Tibial artery (tissue), 4 donors: ENCODE measurements around the gene KREMEN2.

Experiments
- DNase-seq, 2 donors: peaks; one replicate each; pipeline ENCODE4 v3.0.0-alpha.2; 2019
- H3K27ac ChIP-seq, 2 donors: fragments of 200-600 bp; sonication (generic) in 1 of 2; 1 replicate in 1 of 2; 2 replicates in 1 of 2; pipeline ENCODE4 v1.5.1; 2018 to 2019; ENCODE audit warnings: mild to moderate bottlenecking in 1 of 2
- H3K27me3 ChIP-seq, 2 donors: fragments of 200-600 bp; sonication (generic) in 1 of 2; one replicate each; pipeline versions ENCODE4 v1.5.1 to v1.6.0; 2016 to 2019
- H3K36me3 ChIP-seq, 3 donors: fragments of 200-600 bp; sonication (generic) in 2 of 3; one replicate each; pipeline ENCODE4 v1.5.1; 2016 to 2019; ENCODE audit warnings: mild to moderate bottlenecking in 2 of 3
- H3K4me1 ChIP-seq, 4 donors: fragments of 200-600 bp; sonication (generic) in 2 of 4; 1 replicate in 3 of 4; 2 replicates in 1 of 4; pipeline ENCODE4 v1.5.1; 2016 to 2019
- H3K4me3 ChIP-seq, 2 donors: fragments of 200-600 bp; sonication (generic) in 1 of 2; 1 replicate in 1 of 2; 2 replicates in 1 of 2; pipeline ENCODE4 v1.5.1; 2018 to 2019; ENCODE audit warnings: mild to moderate bottlenecking in 2 of 2
- H3K9me3 ChIP-seq, 3 donors: fragments of 200-600 bp; sonication (generic) in 1 of 3; one replicate each; pipeline ENCODE4 v1.5.1; 2016 to 2019
- CTCF ChIP-seq, 2 experiments: fragments of 200-600 bp in 1 of 2; fragments of 450-650 bp in 1 of 2; IDR thresholded peaks; one replicate each; pipeline ENCODE4 v1.5.1; 2017 to 2019; ENCODE audit warnings: antibody characterized with exemption in 2 of 2, mild to moderate bottlenecking in 1 of 2, moderate library complexity in 1 of 2
- intact Hi-C: fragments of 100-400 bp; cut with DNase I; formaldehyde crosslinking; loops from one replicate; pipeline ENCODE4 v1.15.0; 2023; ENCODE audit warnings: low total_unique reads

KREMEN2 gene

GRCh38 chr16:3010510-3010909, 46.4 kb downstream of the KREMEN2 start:
- Histone ChIP-seq H3K4me3 (no peak overlapping the region), H3K27ac (no peak overlapping the region), H3K4me1 (peaks cover 0 to 3% (median 0%) of the 10 kb centered on the region in 4 donors), H3K36me3 (no peaks in the 10 kb centered on the region), H3K9me3 (no peaks in the 10 kb centered on the region), H3K27me3 (peaks cover 6 to 86% of the 10 kb centered on the region in 2 donors)
- intact Hi-C loops, result no loop called here
- no peak for DNase-seq
- no peak for TF ChIP-seq CTCF (IDR thresholded peaks at IDR 0.05)

GRCh38 chr16:3012246-3012645, 48.2 kb downstream of the KREMEN2 start:
- intact Hi-C loops, result no loop called here
- Histone ChIP-seq H3K36me3 (no peaks in the 10 kb centered on the region), H3K4me1 (peaks cover 0 to 3% (median 0%) of the 10 kb centered on the region in 4 donors), H3K27me3 (peaks cover 6 to 70% of the 10 kb centered on the region in 2 donors), H3K27ac (no peak overlapping the region), H3K9me3 (no peaks in the 10 kb centered on the region), H3K4me3 (no peak overlapping the region)
- DNase-seq, result no peak
- TF ChIP-seq CTCF (IDR thresholded peaks at IDR 0.05), result no peak

- no peak for TF ChIP-seq CTCF (IDR thresholded peaks at IDR 0.05)
- Histone ChIP-seq H3K4me1 (peaks cover 0 to 8% (median 1%) of the 10 kb centered on the region in 4 donors), H3K36me3 (no peaks in the 10 kb centered on the region), H3K9me3 (no peaks in the 10 kb centered on the region), H3K27ac (no peak within 1 kb of the TSS), H3K27me3 (peaks cover 6 to 70% of the 10 kb centered on the region in 2 donors), H3K4me3 (no peak within 1 kb of the TSS)
- no peak for DNase-seq
- intact Hi-C loops, result no loop called here
Observed at GRCh38 chr16:3012828-3013420, 48.8 kb downstream of the KREMEN2 start, which contains the start of gene CLDN9. CLDN9 (plus strand) TSS chr16:3012923; CDS start chr16:3013363, 440 bp downstream.

- no peaks in the 10 kb centered on the region for H3K36me3 ChIP-seq
- peaks cover 6 to 70% of the 10 kb centered on the region in 2 donors for H3K27me3 ChIP-seq
- no peak for DNase-seq
- no peaks in the 10 kb centered on the region for H3K9me3 ChIP-seq
- TF ChIP-seq CTCF (IDR thresholded peaks at IDR 0.05), result no peak
- no peak overlapping the region for H3K27ac ChIP-seq
- no peak overlapping the region for H3K4me3 ChIP-seq
- intact Hi-C loops, result no loop called here
- H3K4me1 ChIP-seq, result peaks cover 0 to 14% (median 3%) of the 10 kb centered on the region in 4 donors
Observed at GRCh38 chr16:3013491-3013951, 49.4 kb downstream of the KREMEN2 start.

GRCh38 chr16:3013998-3014690, 50.1 kb downstream of the KREMEN2 start:
- no peak overlapping the region for H3K27ac ChIP-seq
- H3K36me3 ChIP-seq, result no peaks in the 10 kb centered on the region
- intact Hi-C loops, result no loop called here
- DNase-seq, result no peak
- H3K9me3 ChIP-seq, result no peaks in the 10 kb centered on the region
- TF ChIP-seq CTCF (IDR thresholded peaks at IDR 0.05), result no peak
- H3K4me3 ChIP-seq, result no peak overlapping the region
- H3K4me1 ChIP-seq, result peaks cover 0 to 17% (median 3%) of the 10 kb centered on the region in 4 donors
- H3K27me3 ChIP-seq, result peaks cover 6 to 70% of the 10 kb centered on the region in 2 donors
